Osteocyte (in vitro differentiated cells): Measurements from ENCODE around the gene MEGF11. TPM values are rescaled to one million over a fixed set of nuclear protein-coding genes. Genes with fewer than 3 reads are reported as not detected.

Experiments
- DNase-seq: peaks from one replicate; pipeline ENCODE4 v3.0.0; 2021; ENCODE audit warnings: mixed read lengths; ENCODE audit not compliant: unreplicated experiment; ENCODE audit errors: extremely low spot score
- H3K27ac Mint-ChIP-seq: one replicate; pipeline ENCODE4 v1.8.0; 2021; ENCODE audit warnings: mild to moderate bottlenecking, mixed read lengths; ENCODE audit not compliant: unreplicated experiment
- H3K27me3 Mint-ChIP-seq: one replicate; pipeline ENCODE4 v1.8.0; 2021; ENCODE audit warnings: mixed read lengths; ENCODE audit not compliant: unreplicated experiment
- H3K36me3 Mint-ChIP-seq: one replicate; pipeline ENCODE4 v1.8.0; 2021; ENCODE audit warnings: mixed read lengths; ENCODE audit not compliant: unreplicated experiment
- H3K4me1 Mint-ChIP-seq: one replicate; pipeline ENCODE4 v1.8.0; 2021; ENCODE audit warnings: mixed read lengths; ENCODE audit not compliant: unreplicated experiment
- H3K4me3 Mint-ChIP-seq: one replicate; pipeline ENCODE4 v1.8.0; 2021; ENCODE audit warnings: mild to moderate bottlenecking, moderate library complexity, mixed read lengths; ENCODE audit not compliant: unreplicated experiment
- H3K9me3 Mint-ChIP-seq: one replicate; pipeline ENCODE4 v1.8.0; 2021; ENCODE audit warnings: mixed read lengths; ENCODE audit not compliant: unreplicated experiment
- total RNA-seq: library from RNA; stranded (reverse); gene quantifications from 2 replicates; pipeline ENCODE4 v1.2.1, GENCODE V29; 2021
- TF ChIP-seq, protein P1 (sequence below): fragments of 200-600 bp; sonication (generic); IDR thresholded peaks from 2 replicates; pipeline ENCODE4 v1.5.0; 2021; ENCODE audit warnings: antibody characterized with exemption, mild to moderate bottlenecking, moderate library complexity

The MEGF11 gene
- total RNA-seq, 1 donor from 2014 or later, result not detected

DNA sequence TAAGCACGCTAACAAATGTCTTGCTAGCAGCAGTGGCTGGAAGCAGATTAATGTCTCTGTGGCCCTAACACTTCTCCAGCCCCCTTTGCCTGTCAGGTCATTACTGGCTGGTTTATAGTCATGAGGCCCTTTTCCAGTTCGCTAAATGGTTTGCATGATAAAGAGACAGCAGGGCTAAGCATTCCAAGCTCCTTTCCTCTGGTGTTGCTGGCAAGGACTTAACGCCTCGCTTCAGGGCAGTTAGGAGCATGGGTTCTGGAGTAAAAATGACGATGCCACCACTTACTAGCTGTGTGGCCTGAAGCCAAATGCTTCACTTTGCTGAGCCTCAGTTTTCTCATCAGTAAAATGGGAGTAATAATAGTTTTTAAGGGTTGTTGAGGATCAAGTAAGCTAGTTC, 185.9 kb downstream of the MEGF11 start:
- no peak overlapping the region for H3K4me3 Mint-ChIP-seq
- H3K27ac Mint-ChIP-seq, result no peak overlapping the region

DNA sequence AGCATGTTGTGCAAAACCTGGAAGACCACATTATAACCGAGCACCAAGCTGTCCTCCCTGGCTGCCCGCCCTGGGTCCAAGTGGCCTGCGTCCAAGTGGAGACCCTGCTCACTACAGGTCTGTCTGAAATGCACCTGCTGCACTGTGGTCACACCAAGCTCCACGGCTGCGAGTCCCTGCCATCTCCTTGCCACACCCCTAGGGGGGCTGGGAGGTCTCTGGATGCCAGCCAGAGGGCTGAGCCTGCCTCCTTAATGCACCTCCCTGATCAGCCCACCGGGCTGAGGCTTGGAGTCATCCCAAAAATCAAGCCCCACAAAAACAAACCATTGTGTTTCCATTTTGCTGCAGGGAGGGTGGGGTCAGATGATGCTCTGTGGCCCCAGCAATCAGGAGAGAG, 187.1 kb downstream of the MEGF11 start:
- TF ChIP-seq, protein P1, sequence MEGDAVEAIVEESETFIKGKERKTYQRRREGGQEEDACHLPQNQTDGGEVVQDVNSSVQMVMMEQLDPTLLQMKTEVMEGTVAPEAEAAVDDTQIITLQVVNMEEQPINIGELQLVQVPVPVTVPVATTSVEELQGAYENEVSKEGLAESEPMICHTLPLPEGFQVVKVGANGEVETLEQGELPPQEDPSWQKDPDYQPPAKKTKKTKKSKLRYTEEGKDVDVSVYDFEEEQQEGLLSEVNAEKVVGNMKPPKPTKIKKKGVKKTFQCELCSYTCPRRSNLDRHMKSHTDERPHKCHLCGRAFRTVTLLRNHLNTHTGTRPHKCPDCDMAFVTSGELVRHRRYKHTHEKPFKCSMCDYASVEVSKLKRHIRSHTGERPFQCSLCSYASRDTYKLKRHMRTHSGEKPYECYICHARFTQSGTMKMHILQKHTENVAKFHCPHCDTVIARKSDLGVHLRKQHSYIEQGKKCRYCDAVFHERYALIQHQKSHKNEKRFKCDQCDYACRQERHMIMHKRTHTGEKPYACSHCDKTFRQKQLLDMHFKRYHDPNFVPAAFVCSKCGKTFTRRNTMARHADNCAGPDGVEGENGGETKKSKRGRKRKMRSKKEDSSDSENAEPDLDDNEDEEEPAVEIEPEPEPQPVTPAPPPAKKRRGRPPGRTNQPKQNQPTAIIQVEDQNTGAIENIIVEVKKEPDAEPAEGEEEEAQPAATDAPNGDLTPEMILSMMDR, result no peak
- Mint-ChIP-seq H3K27me3 (peaks cover 23% of the 10 kb centered on the region), H3K4me1 (peaks cover 5% of the 10 kb centered on the region), H3K36me3 (no peaks in the 10 kb centered on the region), H3K4me3 (no peak overlapping the region), H3K9me3 (no peaks in the 10 kb centered on the region), H3K27ac (no peak overlapping the region)
- no peak for DNase-seq

More for the DNA sequence above, 185.9 kb downstream of the MEGF11 start:
- Mint-ChIP-seq H3K9me3 (no peaks in the 10 kb centered on the region), H3K36me3 (no peaks in the 10 kb centered on the region), H3K4me1 (peaks cover 17% of the 10 kb centered on the region), H3K27me3 (peaks cover 20% of the 10 kb centered on the region)
- TF ChIP-seq, protein P1, result no peak
- DNase-seq, result no peak

DNA sequence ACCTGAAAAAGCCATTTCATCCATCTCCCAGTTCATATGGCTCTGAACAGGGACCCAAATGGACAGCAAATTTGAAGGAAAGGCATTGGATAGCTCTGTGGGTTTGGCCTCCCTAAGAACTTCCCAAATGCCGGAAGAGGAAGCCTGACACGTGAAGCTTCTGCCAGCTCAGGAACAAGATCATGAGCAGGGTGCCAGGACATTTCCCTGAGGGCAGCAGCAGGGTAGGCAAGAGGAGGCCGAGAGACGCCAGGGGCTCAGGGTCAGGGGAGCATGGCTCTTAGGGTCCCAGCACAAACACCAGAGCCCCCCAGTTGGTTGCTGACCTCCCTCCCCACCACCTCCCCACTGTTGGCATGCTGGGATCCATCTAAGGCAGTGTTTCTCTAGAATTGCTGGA, 187.5 kb downstream of the MEGF11 start:
- no peak overlapping the region for H3K27ac Mint-ChIP-seq
- TF ChIP-seq, protein P1, result no peak
- no peaks in the 10 kb centered on the region for H3K36me3 Mint-ChIP-seq
- DNase-seq, result no peak
- H3K9me3 Mint-ChIP-seq, result no peaks in the 10 kb centered on the region
- no peak overlapping the region for H3K4me3 Mint-ChIP-seq
- no peaks in the 10 kb centered on the region for H3K4me1 Mint-ChIP-seq
- H3K27me3 Mint-ChIP-seq, result peaks cover 23% of the 10 kb centered on the region

DNA sequence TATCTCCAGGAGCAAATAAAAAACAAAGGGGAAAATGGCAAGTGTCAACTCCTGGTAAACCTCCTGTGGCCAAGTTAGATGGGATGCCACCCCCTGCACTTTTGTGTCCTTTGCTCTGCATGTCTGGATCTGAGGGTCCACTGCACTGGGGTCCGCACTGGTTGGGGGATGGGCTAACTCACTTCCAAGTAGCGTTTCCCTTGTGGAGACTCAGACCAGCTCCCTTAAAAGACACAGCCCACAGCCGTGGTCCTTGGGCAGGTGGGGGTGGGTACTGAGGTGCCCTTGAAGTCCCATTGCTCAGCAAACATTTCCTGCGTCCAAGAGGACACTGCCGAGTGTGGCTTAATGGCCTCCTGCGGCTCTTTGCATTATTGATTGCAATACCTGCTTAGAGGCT, 188.2 kb downstream of the MEGF11 start:
- no peak overlapping the region for H3K4me3 Mint-ChIP-seq
- no peaks in the 10 kb centered on the region for H3K9me3 Mint-ChIP-seq
- TF ChIP-seq, protein P1, result no peak
- no peaks in the 10 kb centered on the region for H3K36me3 Mint-ChIP-seq
- no peaks in the 10 kb centered on the region for H3K4me1 Mint-ChIP-seq
- H3K27me3 Mint-ChIP-seq, result peaks cover 28% of the 10 kb centered on the region
- no peak for DNase-seq
- H3K27ac Mint-ChIP-seq, result no peak overlapping the region

DNA sequence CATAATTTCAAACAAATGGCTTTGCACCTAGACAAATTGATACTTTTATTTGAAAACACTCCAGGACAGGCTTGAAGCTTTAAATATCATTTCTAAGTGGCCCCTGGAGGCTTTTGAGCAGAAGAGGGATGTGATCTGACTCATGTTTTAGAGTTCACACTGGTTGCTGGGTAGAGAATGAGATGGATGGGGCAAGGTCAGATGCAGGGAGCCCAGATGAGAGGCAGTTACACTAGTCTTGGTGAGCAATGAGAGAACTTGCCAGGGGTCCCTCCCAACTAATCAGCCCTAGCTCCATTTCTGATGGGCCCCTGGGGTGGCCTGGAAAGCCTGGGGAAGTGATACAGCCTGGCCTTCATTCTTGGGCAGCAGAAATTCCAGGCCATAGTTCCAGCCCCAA, 190.4 kb downstream of the MEGF11 start:
- DNase-seq, result no peak
- Mint-ChIP-seq H3K4me1 (no peaks in the 10 kb centered on the region), H3K9me3 (no peaks in the 10 kb centered on the region), H3K27ac (no peak overlapping the region), H3K36me3 (no peaks in the 10 kb centered on the region), H3K4me3 (no peak overlapping the region), H3K27me3 (peaks cover 46% of the 10 kb centered on the region)
- TF ChIP-seq, protein P1, result no peak
